A673 (cell line): Measurements from ENCODE around the gene DMXL1. TPM values are rescaled to one million over a fixed set of nuclear protein-coding genes. Genes with fewer than 3 reads are reported as not detected.

Source experiments
- BruUV-seq: library from RNA; stranded (reverse); fragments of 400-500 nt; replicated peaks from 2 replicates; lab custom pipeline; 2021; lab: Mats Ljungman, UMichigan
- CTCF ChIA-PET: fragments of 300-600 bp; sonication (Branson Sonifier 250); formaldehyde crosslinking; loops from one replicate; lab custom pipeline; 2022; ENCODE audit warnings: antibody characterized with exemption; lab: Charles Lee
- POLR2A ChIA-PET: fragments of 300-600 bp; sonication (Branson Sonifier 250); formaldehyde crosslinking; loops from one replicate; lab custom pipeline; 2022; ENCODE audit warnings: antibody characterized with exemption; ENCODE audit not compliant: low non-redundant PET; lab: Charles Lee
- DNase-seq: peaks from one replicate; pipeline ENCODE4 v3.0.0-alpha.2; 2015; ENCODE audit warnings: low spot score
- H3K27ac ChIP-seq: fragments of 200-600 bp; sonication (generic); 2 replicates; pipeline ENCODE4 v1.5.1; 2016; ENCODE audit warnings: mixed run types, low read depth, mild to moderate bottlenecking, mixed read lengths, antibody characterized with exemption, low read length; ENCODE audit not compliant: poor library complexity, severe bottlenecking
- H3K27me3 ChIP-seq: fragments of 200-600 bp; sonication (generic); replicated peaks from 2 replicates; pipeline ENCODE4 v1.6.1; 2017; ENCODE audit warnings: mixed run types, low read depth, mild to moderate bottlenecking, mixed read lengths, antibody characterized with exemption, low read length; ENCODE audit not compliant: insufficient read depth, poor library complexity
- H3K36me3 ChIP-seq: fragments of 200-600 bp; sonication (generic); 2 replicates; pipeline ENCODE4 v1.6.1; 2016; ENCODE audit warnings: mixed run types, mild to moderate bottlenecking, mixed read lengths, antibody characterized with exemption, low read length; ENCODE audit not compliant: insufficient read depth, poor library complexity, severe bottlenecking
- H3K4me1 ChIP-seq: fragments of 200-600 bp; sonication (generic); 2 replicates; pipeline ENCODE4 v1.6.1; 2017; ENCODE audit warnings: mixed run types, mild to moderate bottlenecking, mixed read lengths, antibody characterized with exemption, low read length; ENCODE audit not compliant: insufficient read depth, poor library complexity, severe bottlenecking
- H3K4me3 ChIP-seq: fragments of 200-600 bp; sonication (generic); 2 replicates; pipeline ENCODE4 v1.5.1; 2016; ENCODE audit warnings: low read depth, mixed run types, mild to moderate bottlenecking, mixed read lengths, low read length; ENCODE audit not compliant: poor library complexity, severe bottlenecking
- H3K9me3 ChIP-seq: fragments of 200-600 bp; sonication (generic); 2 replicates; pipeline ENCODE4 v1.6.1; 2016; ENCODE audit warnings: mixed run types, low read depth, mild to moderate bottlenecking, mixed read lengths, antibody characterized with exemption, low read length; ENCODE audit not compliant: poor library complexity, severe bottlenecking
- CTCF ChIP-seq: fragments of 300-800, 200-600 bp; sonication (generic); conservative IDR thresholded peaks from 2 replicates; pipeline ENCODE4 v1.5.1; 2017; ENCODE audit warnings: low read depth, mild to moderate bottlenecking, antibody characterized with exemption, low read length, moderate library complexity, mixed read lengths
- EZH2 ChIP-seq: fragments of 200-600 bp; sonication (generic); IDR thresholded peaks from 2 replicates; pipeline ENCODE4 v1.6.1; 2017; ENCODE audit warnings: borderline replicate concordance, low read depth, mild to moderate bottlenecking, mixed read lengths, antibody characterized with exemption, low read length; ENCODE audit not compliant: poor library complexity, severe bottlenecking
- intact Hi-C: fragments of 100-400 bp; cut with micrococcal nuclease; formaldehyde crosslinking; loops from one replicate; pipeline ENCODE4 v1.10.0; 2022; ENCODE audit not compliant: unreplicated experiment
- total RNA-seq: library from RNA; stranded (reverse); gene quantifications from 2 replicates; pipeline ENCODE4 v1.2.3, GENCODE V29; 2021

Gene DMXL1
- total RNA-seq, 1 experiment from 2014 or later, result 30.9 TPM

- intact Hi-C loops, result no loop called here
- ChIA-PET POLR2A (no interaction called here), CTCF (no interaction called here)
- no peak overlapping the region for H3K27ac ChIP-seq
- no peak for DNase-seq
- H3K9me3 ChIP-seq, result no peaks in the 10 kb centered on the region
- H3K36me3 ChIP-seq, result no peaks in the 10 kb centered on the region
- no TSS peak for BruUV-seq
- no peaks in the 10 kb centered on the region for H3K27me3 ChIP-seq
- TF ChIP-seq CTCF (no peak), EZH2 (no peak)
- no peak overlapping the region for H3K4me3 ChIP-seq
- H3K4me1 ChIP-seq, result no peaks in the 10 kb centered on the region
These were observed 204.8 kb downstream of the DMXL1 start for GRCh38 chr5:119275601-119276173.

- Histone ChIP-seq H3K27me3 (no peaks in the 10 kb centered on the region), H3K27ac (no peak overlapping the region), H3K36me3 (no peaks in the 10 kb centered on the region), H3K4me1 (no peaks in the 10 kb centered on the region), H3K9me3 (no peaks in the 10 kb centered on the region), H3K4me3 (no peak overlapping the region)
- TF ChIP-seq EZH2 (no peak), CTCF (no peak)
- no TSS peak for BruUV-seq
- no peak for DNase-seq
- ChIA-PET CTCF (no interaction called here), POLR2A (no interaction called here)
- intact Hi-C loops, result no loop called here
These were observed 206.1 kb downstream of the DMXL1 start for GRCh38 chr5:119276978-119277377.

GRCh38 chr5:119279093-119279492 is 208.2 kb downstream of the DMXL1 start:
- intact Hi-C loops, result no loop called here
- CTCF ChIA-PET, result no interaction called here
- H3K36me3 ChIP-seq, result no peaks in the 10 kb centered on the region
- no TSS peak for BruUV-seq
- H3K9me3 ChIP-seq, result no peaks in the 10 kb centered on the region
- POLR2A ChIA-PET, result no interaction called here
- no peak overlapping the region for H3K4me3 ChIP-seq
- TF ChIP-seq EZH2 (no peak), CTCF (no peak)
- no peaks in the 10 kb centered on the region for H3K4me1 ChIP-seq
- no peaks in the 10 kb centered on the region for H3K27me3 ChIP-seq
- DNase-seq, result no peak
- no peak overlapping the region for H3K27ac ChIP-seq
